PC-3 (cell line): Measurements from ENCODE around the gene TMEM97. TPM values are rescaled to one million over a fixed set of nuclear protein-coding genes. Genes with fewer than 3 reads are reported as not detected.

Experiments
- ATAC-seq: fragments of 200-7000 bp; cut with Tn5 transposase; 2 replicates; pipeline ENCODE4 v1.9.1; 2020; ENCODE audit warnings: mild to moderate bottlenecking, moderate library complexity
- BruUV-seq: library from RNA; stranded (reverse); fragments of 400-500 nt; replicated peaks from 2 replicates; lab custom pipeline; 2021; lab: Mats Ljungman, UMichigan
- CTCF ChIA-PET: fragments of 300-600 bp; sonication (Branson Sonifier 250); formaldehyde crosslinking; loops from one replicate; lab custom pipeline; 2022; ENCODE audit warnings: antibody characterized with exemption; lab: Charles Lee
- POLR2A ChIA-PET: fragments of 300-600 bp; sonication (Branson Sonifier 250); formaldehyde crosslinking; loops from one replicate; lab custom pipeline; 2022; ENCODE audit warnings: antibody characterized with exemption; ENCODE audit not compliant: unreplicated experiment; lab: Charles Lee
- DNase-seq: peaks from one replicate; pipeline ENCODE4 v3.0.0-alpha.2; 2015
- H2AFZ ChIP-seq: fragments of 300-600 bp; sonication (generic); 2 replicates; pipeline ENCODE4 v1.6.0; 2016; ENCODE audit warnings: antibody characterized with exemption, low read length
- H3F3A ChIP-seq: fragments of 300-600 bp; sonication (generic); one replicate; pipeline ENCODE4 v1.6.0; 2017; ENCODE audit warnings: antibody characterized with exemption, low read length, control low read depth, mild to moderate bottlenecking; ENCODE audit not compliant: unreplicated experiment
- H3K27ac ChIP-seq: fragments of 300-600 bp; sonication (generic); 2 replicates; pipeline ENCODE4 v1.5.1; 2016; ENCODE audit warnings: mild to moderate bottlenecking, low read length
- H3K27me3 ChIP-seq: fragments of 300-600 bp; sonication (generic); 2 replicates; pipeline ENCODE4 v1.6.1; 2016; ENCODE audit warnings: low read length, mixed read lengths
- H3K36me3 ChIP-seq: fragments of 300-600 bp; sonication (generic); 2 replicates; pipeline ENCODE4 v1.6.1; 2016; ENCODE audit warnings: low read depth, mixed run types, low read length, mixed read lengths
- H3K4me1 ChIP-seq: fragments of 300-600 bp; sonication (generic); 2 replicates; pipeline ENCODE4 v1.5.1; 2016; ENCODE audit warnings: low read length; ENCODE audit not compliant: insufficient read depth
- H3K4me2 ChIP-seq: fragments of 300-600 bp; sonication (generic); 2 replicates; pipeline ENCODE4 v1.6.0; 2016; ENCODE audit warnings: low read length
- H3K4me3 ChIP-seq: fragments of 300-600 bp; sonication (generic); 2 replicates; pipeline ENCODE4 v1.5.1; 2016; ENCODE audit warnings: mild to moderate bottlenecking, low read length, mixed read lengths
- H3K79me2 ChIP-seq: fragments of 300-600 bp; sonication (generic); 2 replicates; pipeline ENCODE4 v1.6.1; 2017; ENCODE audit warnings: low read length, mixed read lengths
- H3K9ac ChIP-seq: fragments of 300-600 bp; sonication (generic); 2 replicates; pipeline ENCODE4 v1.6.0; 2016; ENCODE audit warnings: mild to moderate bottlenecking, low read length
- H3K9me2 ChIP-seq: fragments of 300-600 bp; sonication (generic); replicated peaks from 2 replicates; pipeline ENCODE4 v1.6.1; 2016; ENCODE audit warnings: mixed run types, low read length, mixed read lengths
- H3K9me3 ChIP-seq: fragments of 300-600 bp; sonication (generic); 2 replicates; pipeline ENCODE4 v1.6.1; 2016; ENCODE audit warnings: low read length, mixed read lengths
- H4K20me1 ChIP-seq: fragments of 300-600 bp; sonication (generic); 2 replicates; pipeline ENCODE4 v1.6.1; 2016; ENCODE audit warnings: low read length, mixed read lengths
- CTCF ChIP-seq: fragments of 300-600 bp; sonication (generic); conservative IDR thresholded peaks from 2 replicates; pipeline ENCODE4 v1.5.1; 2017; ENCODE audit warnings: antibody characterized with exemption, low read depth, mild to moderate bottlenecking, low read length
- EZH2 ChIP-seq: fragments of 300-600 bp; sonication (generic); IDR thresholded peaks from one replicate; pipeline ENCODE4 v1.6.1; 2017; ENCODE audit warnings: antibody characterized with exemption, mild to moderate bottlenecking, low read length; ENCODE audit not compliant: unreplicated experiment
- EZH2phosphoT487 ChIP-seq: fragments of 300-600 bp; sonication (generic); IDR thresholded peaks from 2 replicates; pipeline ENCODE4 v1.6.1; 2018; ENCODE audit warnings: mild to moderate bottlenecking, antibody characterized with exemption, low read length, borderline replicate concordance
- intact Hi-C: fragments of 100-400 bp; cut with micrococcal nuclease; formaldehyde crosslinking; loops from 2 replicates; pipeline ENCODE4 v1.9.0; 2023
- total RNA-seq: library from RNA; depleted of rRNA; stranded (reverse); fragments of >200 nt; gene quantifications from 2 replicates; pipeline ENCODE4 v1.2.3, GENCODE V29; 2014

Gene TMEM97
- total RNA-seq, 1 experiment from 2014 or later = 40.5 TPM

GRCh38 chr17:28280826-28281225 is 38.2 kb upstream of the TMEM97 start:
- no peak overlapping the region for H3K4me2 ChIP-seq
- TF ChIP-seq EZH2 (no peak), EZH2phosphoT487 (no peak), CTCF (no peak)
- no peak for DNase-seq
- no peaks in the 10 kb centered on the region for H3K9me2 ChIP-seq
- H3K36me3 ChIP-seq = no peaks in the 10 kb centered on the region
- intact Hi-C loops = no loop called here
- H2AFZ ChIP-seq = no peak overlapping the region
- no peak overlapping the region for H3K27ac ChIP-seq
- no TSS peak for BruUV-seq
- H3K79me2 ChIP-seq = no peaks in the 10 kb centered on the region
- no peaks in the 10 kb centered on the region for H4K20me1 ChIP-seq
- H3F3A ChIP-seq = no peaks in the 10 kb centered on the region
- CTCF ChIA-PET = no interaction called here
- H3K4me3 ChIP-seq = no peak overlapping the region
- no peak for ATAC-seq
- H3K4me1 ChIP-seq = peaks cover 13% of the 10 kb centered on the region
- POLR2A ChIA-PET = no interaction called here
- no peak overlapping the region for H3K9ac ChIP-seq
- no peaks in the 10 kb centered on the region for H3K9me3 ChIP-seq
- no peaks in the 10 kb centered on the region for H3K27me3 ChIP-seq

GRCh38 chr17:28282596-28282995 is 36.4 kb upstream of the TMEM97 start:
- Histone ChIP-seq H3K27me3 (no peaks in the 10 kb centered on the region), H4K20me1 (no peaks in the 10 kb centered on the region), H3K9ac (no peak overlapping the region), H3K9me3 (no peaks in the 10 kb centered on the region), H3K36me3 (no peaks in the 10 kb centered on the region), H3K9me2 (no peaks in the 10 kb centered on the region), H2AFZ (no peak overlapping the region), H3F3A (no peaks in the 10 kb centered on the region), H3K4me3 (no peak overlapping the region), H3K79me2 (no peaks in the 10 kb centered on the region), H3K4me1 (peaks cover 10% of the 10 kb centered on the region), H3K27ac (no peak overlapping the region), H3K4me2 (no peak overlapping the region)
- peak; percentile 43 for DNase-seq
- ChIA-PET POLR2A (no interaction called here), CTCF (no interaction called here)
- no TSS peak for BruUV-seq
- intact Hi-C loops = no loop called here
- TF ChIP-seq EZH2 (no peak), EZH2phosphoT487 (no peak), CTCF (no peak)
- no peak for ATAC-seq

GRCh38 chr17:28285965-28286364 is 33.0 kb upstream of the TMEM97 start:
- Histone ChIP-seq H3F3A (no peaks in the 10 kb centered on the region), H3K4me3 (no peak overlapping the region), H3K27ac (no peak overlapping the region), H3K4me2 (no peak overlapping the region), H2AFZ (no peak overlapping the region), H3K27me3 (no peaks in the 10 kb centered on the region), H3K36me3 (no peaks in the 10 kb centered on the region), H3K9ac (no peak overlapping the region), H3K9me2 (no peaks in the 10 kb centered on the region), H4K20me1 (no peaks in the 10 kb centered on the region), H3K4me1 (peaks cover 4% of the 10 kb centered on the region; the same call in 1 of the 2 replicates), H3K79me2 (no peaks in the 10 kb centered on the region), H3K9me3 (no peaks in the 10 kb centered on the region)
- intact Hi-C loops = no loop called here
- TF ChIP-seq EZH2 (no peak), CTCF (no peak), EZH2phosphoT487 (no peak)
- DNase-seq (no peak), ATAC-seq (no peak)
- BruUV-seq = no TSS peak
- ChIA-PET CTCF (no interaction called here), POLR2A (no interaction called here)
